HS-27A (cell line): ENCODE measurements around the gene EFR3B.
"Not testable (repeated sequence)": the region's sequence is repeated elsewhere in the genome, so short reads cannot be mapped to it uniquely, and the experiment has no call there.

Experiments used
- DNase-seq: peaks from one replicate; pipeline ENCODE4 v3.0.0-alpha.2; 2012; ENCODE audit warnings: low read depth, missing footprints

EFR3B gene

DNA sequence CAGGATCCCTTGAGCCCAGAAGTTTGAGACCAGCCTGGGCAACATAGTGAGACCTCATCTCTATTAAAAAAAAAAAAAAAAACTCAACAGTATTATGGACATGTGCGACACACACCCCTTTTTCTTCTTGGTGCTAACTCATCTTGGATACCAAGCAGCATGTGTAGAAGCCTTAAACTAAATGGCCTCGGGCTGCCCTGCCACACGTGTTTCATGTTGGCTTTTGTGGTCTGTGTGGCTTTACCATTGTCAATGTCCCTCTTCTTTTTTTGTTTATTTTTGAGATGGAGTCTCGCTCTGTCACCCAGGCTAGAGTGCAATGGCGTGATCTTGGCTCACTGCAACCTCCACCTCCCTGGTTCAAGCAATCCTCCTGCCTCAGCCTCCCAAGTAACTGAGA is 109.1 kb downstream of the EFR3B start:
- not testable (repeated sequence) for DNase-seq

DNA sequence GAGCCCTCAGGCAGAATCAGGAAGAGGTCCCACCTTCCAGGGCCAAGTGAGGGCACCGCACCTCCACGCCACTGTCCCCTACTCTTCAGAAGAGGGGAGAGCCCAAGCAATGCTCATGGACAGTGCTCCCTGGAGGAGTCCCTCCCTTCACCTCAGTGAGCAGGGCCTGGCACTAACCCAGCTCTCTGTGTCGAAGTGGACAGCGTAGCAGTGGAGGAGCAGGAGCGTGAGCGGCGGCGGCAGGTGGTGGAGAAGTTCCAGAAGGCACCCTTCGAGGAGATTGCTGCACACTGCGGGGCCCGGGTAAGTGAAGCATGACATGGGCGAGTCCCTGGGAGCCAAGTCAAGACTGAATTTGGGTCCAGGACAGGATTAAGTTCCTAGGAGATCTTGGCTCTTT is 109.8 kb downstream of the EFR3B start:
- DNase-seq = no peak

DNA sequence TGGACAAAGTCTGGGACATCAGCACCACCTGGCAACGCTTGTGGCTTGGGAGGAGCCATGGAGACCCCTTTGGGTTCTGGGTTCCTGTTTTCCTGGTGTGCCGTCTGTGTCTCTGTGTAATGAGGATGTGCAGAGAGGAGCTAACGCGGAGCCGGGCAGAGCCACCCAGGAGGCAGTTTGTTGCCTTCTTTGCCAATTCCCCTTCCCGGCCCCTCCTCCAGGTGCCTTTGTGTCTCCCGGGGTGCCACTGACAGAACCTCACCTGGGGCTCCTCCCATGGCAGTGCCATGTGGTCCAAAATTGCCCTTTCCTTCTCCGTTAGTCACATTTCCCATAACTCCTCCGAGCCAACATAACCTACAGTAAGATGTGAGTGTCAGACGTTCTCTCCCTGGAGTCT is 113.5 kb downstream of the EFR3B start:
- DNase-seq = no peak

DNA sequence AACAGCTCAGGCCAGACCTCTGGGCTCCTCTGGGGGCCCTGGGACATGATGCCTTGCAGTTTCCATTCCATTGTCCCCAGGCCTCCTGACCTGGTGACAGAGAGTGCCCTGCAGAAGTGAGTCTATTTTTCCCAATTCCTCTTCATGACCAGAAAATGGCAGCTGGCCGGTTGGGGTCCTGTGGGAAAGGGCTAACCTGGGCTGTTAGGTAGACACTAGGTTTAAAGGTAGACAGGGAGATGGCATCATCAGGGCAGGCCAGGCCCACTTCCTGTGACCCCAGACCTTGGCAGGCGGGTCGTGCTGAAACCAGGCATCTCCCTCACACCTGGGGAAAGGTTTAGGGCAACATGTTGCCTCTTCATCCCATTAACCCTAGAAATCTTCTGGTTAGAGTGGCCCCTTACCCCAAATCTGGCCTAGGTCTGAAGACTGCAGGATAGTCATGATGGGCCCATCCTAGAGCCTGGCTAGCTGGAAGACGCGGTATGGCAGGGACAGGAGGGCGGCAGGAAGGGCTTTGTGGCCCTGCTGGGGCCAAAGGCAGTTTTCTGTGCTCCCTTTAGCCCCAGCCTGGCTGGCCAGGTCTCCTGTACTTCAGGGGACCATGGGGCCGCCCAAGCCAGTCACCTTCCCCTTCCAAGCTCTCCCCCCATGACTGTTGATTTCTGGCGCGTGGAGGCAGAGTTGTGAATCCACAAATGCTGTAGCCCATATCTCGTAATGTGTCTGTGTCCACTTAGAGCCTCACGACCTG is 116.4 kb downstream of the EFR3B start:
- no peak for DNase-seq

DNA sequence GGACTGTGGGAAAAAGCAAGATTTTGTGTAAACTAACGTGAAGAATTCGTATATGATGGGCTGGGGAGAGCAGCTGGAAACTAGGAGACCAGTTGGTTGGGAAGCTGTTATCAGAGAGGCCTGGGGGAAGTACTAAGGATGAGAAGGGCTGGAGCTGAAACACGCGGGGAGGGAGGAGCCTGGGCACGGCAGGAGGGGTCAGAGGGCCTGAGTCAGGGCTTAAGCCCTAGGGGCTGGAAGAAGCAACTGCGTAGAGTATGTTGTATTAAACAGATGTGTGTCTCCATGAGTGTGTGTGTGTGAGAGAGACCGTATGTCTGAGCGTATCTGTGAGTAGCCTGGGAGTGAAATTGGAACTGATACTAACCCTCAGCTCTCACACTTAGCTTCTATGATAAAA is 118.1 kb downstream of the EFR3B start:
- DNase-seq = no peak

DNA sequence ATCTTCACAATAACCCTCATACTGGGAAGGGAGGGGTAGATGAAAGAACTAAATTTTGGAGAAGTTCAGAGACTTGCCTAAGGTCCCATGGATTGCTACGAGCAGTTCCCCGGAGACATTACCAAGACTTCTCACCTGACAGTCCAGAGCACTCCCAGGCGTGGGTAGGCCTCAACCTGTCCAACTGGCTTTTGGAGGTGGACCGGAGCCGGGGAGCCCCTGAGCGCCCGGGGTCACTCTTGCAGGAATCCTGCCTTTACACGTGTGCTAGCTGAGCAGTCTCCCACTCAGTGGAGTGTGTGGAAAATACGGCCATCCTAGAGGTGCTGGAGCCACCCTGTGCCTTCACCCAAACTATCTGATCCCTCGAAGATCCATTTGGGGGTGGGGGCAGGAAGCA is 118.5 kb downstream of the EFR3B start:
- no peak for DNase-seq

DNA sequence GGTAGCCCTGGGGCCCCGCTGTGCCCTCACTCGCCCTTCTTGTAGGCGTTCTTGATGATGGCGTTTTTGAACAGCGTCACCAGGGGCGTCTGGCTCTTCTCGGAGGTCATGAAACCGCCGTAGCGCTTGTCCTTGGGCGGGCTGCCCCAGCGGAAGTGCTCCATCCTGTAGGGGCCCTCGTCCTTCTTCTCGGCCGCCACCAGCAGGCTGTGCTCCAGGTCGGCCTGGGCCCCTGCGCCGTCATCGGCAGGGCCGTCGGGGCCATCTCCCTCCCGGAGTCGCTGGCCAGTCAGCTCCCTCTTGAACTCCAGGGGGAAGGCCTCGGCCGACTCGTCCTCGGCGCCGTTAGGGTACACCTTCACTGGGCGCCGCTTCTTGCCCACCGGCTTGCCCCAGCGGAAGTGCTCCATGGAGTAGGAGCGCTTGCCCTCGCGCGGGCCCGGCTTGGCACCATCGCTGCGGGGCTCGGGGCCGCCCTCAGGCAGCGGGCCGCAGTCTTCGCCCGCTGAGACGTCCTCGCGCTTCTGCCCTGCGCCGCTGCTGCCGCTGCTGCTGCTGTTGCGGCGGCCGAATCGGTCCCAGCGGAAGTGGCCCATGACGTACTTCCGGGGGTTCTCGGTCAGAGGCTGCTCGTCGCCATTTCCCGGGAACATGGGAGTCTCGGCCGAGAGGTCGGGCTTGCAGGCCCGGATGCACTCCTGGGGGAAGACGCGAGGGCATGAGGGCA is 119.3 kb downstream of the EFR3B start:
- DNase-seq = no peak

DNA sequence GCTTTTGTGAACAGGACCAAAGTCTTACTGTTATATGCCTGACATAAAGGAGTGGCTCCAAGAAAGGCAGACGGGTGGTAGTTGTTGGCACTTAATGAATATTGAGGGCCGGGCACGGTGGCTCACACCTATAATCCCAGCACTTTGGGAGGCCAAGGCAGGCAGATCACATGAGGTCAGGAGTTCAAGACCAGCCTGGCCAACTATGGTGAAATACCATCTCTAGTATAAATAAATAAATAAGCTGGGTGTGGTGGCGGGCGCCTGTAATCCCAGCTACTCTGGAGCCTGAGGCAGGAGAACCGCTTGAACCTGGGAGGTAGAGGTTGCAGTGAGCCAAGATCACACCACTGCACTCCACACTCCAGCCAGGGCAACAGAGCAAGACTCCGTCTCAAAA is 120.2 kb downstream of the EFR3B start:
- not testable (repeated sequence) for DNase-seq

DNA sequence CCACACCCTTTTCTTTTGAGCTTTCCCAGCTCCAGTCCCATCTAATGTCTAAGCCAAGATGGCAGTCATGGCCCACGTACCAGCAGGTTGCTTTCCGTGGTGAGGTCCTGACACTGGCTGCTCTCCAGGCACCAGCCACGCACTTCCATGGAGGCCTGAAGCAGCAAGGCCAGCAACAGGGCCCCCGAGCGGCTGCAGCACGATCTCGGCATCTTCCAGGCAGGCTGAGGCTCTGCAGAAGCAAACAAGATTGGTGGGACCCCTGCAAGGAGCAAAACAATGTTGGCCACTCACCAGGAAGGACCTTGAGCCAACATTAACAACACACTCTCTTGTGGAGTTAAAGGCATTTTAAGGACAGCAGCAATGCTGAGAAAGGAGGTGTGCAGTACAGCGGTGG is 122.7 kb downstream of the EFR3B start:
- DNase-seq = no peak

DNA sequence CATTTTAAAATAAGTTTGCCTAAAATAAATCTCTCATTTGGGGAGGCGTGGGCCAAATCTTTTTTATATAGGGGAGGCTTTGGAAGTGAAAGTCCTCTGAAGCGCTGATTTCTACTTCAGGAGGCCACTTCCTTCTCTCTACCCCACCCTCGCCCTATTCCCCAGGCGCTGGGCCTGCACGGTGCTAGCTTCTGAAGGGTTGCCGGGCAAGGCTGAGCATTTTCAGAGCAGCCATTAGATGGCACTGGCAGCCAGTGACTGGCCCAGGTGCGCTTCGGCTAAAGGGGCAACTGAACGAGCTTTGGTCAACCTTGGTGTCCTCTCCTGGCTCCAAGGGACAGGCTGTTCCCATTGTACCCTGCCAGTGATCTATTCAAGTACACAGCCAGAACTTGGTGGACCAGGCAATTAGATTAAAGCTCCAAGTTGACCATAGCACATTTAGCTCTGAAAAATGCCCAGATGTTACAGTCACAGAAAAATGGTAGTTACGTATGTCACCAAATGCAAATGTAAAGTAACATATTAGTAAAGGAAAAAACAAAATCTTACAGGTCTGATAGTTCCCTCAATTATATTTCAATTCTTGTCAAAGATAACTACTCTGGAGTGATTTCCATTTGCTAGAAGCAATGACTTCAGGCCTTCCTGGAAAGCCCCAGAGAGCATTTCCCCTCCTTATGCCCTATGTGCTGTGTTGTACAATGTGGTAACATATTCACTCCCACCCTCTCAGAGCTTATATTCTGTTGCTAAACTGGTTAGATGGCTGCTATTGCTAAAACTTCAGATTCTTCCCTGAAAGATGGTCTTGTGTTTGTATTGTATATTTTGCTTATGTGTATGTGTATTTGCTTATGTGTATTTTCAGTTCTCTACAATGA is 124.4 kb downstream of the EFR3B start:
- DNase-seq = no peak

DNA sequence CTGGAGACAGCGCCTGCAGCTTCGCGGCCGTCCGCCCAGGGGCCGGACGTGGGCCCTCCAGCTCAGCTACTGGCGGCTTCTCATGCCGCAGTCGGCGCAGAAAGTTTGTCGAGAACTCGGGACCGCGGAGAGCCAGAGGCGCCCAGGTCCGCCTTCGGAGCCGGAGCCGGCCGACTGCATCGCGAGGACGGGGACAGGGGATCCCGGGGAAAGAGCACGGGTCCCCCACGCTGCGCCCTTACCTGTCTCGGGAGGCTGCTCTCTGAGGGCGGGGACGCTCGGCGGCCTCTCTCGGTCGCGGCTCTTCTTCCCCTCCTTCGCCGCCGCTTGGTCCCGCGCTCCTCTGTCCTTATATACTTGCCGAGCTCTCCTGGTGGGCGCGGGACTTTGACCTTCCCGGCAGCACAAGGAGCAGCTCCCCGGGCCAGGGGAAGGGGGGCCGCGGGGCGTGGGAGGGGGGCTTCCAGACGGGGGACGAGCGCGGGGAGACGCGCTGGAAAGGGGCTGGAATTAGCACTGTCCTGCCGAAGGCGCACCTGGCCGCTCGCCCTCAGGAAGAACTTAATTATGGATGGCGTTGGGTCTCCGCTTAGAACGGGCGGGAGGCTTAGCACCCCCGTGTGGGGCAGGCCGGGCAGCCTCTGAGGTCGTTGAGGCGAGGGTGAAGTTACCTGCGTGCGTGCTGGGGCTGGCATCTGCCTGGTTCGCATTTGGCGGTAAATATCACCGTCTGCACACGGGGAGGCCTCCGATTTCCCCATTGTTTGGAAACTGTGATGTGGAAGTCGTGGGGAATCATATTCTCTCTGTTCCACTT is 126.6 kb downstream of the EFR3B start, which contains the start of gene POMC:
TSS of gene POMC (minus strand) at position 325 of the 817 bp plus-strand sequence. CDS start 3,808 bp downstream, outside the sequence.
- no peak for DNase-seq

DNA sequence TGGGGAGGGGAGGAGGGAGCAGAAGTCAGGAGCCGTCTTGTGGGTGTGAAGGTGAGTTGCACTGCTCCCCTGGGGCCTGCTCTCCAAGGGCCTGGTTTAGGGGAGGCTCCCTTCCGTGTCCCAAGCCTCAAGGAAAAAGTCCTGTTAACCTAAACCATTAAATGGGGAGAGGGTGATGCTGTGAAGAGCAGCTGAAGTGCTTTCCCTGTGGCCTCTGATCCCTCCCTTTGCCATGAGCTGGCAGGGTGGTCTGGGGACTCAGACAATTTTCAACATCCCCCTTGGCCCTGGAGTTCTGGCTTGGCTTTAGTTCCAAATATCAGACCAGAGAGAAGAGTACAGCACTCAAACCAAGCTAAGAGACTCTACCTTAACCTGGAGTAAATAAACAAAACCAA is 127.2 kb downstream of the EFR3B start:
- no peak for DNase-seq

DNA sequence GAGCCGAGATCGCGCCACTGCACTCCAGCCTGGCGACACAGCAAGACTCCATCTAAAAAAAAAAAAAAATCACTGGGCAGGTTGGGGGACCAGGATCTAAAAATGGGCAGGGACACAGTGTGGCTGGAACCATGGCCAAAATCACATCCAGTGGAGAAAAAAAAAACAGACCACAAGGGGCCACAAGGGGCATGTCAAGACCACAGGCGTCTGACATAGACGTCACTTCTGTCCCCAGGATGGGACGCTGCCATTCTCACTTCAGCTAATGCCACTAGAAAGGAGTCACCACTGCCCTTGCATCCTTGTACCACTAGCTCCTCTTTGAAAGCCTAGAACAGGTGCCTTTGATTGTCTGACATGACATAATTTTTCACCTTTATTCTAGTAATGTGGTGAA is 129.0 kb downstream of the EFR3B start:
- no peak for DNase-seq

DNA sequence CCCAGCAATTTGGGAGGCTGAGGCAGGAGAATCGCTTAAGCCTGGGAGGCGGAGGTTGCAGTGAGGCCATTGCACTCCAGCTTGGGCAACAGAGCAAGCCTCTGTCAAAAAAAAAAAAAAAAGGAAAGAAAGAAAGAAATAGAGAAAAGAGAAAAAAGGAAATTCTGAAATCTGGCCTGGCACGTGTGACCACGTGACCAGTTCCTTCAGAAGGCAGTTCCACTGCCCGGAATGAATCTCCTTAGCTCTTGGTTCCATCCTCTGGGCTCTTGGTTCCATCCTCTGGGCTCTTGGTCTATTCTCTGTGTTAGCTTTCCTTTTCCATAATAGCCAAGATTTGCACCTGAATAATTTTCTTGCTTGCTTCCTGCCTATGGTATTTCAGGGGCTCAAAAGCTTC is 131.8 kb downstream of the EFR3B start:
- DNase-seq = no peak

DNA sequence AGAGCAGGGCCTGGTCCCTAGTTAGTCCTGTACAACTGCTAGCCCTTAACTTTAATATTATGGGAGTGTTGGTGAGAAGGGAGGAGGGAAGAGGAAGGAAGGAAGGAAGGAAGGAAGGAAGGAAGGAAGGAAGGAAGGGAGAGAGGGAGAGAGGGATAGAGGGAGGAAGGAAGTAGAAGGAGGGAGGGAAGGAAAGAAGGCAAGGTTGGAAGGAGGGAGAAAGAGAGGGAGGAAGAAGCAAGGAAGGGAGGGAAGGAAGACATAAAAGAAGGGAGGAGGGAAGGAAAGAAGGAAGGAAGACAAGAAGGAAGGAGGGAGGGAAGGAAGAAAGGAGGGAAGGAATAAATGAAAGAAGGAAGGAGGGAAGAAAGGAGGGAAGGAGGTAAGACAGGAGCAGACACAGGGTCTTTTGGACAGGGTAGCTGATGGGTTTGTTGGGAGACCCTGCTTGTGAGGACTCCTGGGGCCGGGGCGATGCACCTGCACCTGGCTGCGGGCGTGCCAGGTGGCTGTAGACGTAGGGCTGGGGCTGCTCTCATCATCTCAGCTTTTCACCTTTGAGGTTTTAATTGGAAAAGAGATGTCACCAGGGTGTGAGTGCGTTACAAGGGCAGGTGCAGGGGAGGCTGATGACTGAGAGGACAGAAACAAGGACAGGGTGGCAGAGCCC is 132.5 kb downstream of the EFR3B start:
- DNase-seq = no peak

DNA sequence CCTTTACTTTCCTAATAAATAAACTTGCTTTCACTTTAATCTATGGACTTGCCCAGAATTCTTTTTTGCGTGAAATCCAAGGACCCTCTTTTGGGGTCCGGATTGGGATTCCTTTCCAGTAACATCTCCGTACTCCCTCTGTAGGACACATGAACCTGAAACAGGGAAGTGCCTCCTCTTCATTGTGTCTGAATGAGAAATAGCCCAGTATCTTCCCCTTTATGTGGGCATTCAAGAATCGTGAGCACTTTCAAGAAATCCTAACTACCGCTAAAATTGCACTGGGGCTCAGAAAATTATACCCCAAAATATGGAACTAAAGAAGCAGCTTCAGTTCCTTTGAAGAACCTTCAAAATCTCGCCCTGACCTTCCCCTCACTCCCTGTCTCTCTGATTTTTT is 134.3 kb downstream of the EFR3B start:
- DNase-seq = no peak

DNA sequence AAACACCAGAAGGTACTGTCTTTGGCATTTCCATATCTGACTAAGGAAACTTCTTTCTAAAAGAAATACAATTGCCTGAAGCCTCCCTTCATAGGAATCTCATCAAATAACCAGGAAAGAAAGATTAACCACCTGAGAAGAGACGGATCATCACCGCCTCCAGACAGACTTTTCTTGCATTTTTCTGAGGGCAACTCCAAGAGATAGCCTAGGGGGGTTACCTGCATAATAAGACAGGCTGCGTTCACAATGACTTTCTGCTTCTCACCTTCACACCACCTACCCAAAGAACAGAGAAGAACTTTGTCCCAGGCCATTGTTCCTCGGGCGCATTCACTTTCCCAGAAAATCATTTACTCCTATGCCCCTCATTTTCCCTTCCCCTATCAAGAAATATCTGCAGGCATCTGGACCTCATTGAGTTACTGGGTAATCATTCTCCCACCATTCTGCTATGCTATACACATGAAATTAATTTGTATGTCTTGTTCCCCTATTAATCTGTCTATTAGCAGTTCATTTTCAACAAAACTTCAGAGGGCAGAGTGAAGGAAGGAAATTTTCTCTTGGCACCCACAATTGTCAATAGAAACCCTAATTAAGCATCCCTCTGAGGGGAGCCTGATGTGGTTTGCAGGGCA is 134.8 kb downstream of the EFR3B start:
- no peak for DNase-seq

DNA sequence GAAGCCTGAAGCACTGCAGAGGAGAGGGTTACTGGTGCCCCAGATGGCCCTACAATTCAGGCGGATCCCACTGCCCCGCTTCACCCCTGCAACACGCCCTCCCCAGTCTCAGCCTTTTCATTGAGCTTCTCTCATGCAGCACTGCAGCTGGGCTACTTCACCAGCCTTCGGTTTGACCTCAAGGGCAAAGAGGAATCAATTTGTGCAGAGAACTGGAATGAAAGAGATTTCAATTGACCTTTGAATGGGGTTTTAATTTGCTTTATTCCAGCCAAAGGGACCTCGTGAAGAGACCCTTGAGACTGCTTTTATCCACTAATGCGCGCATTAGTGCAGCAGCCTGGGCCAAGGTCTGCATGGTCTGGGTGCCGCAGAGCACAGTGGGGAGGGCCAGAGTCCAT is 135.3 kb downstream of the EFR3B start:
- DNase-seq = no peak

DNA sequence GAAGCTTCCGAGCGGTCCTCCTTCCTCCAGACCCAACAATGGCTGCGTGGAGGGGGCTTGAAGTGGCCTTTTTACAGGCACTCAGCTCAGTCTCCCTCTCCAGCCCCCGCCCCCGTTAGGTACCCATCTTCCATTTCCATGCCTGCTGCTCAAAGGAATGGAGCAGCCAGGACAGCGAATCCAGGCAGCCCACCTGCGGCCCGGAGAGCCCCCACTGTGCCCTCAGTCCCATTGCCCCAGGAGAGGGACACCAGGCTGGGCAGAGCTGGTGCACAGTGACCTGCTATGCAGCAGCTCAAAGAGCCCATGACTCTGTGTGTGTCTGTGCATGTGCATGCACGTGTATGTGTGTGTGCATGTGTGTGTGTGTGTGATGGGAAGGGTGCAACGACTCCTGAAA is 137.1 kb downstream of the EFR3B start:
- DNase-seq = no peak

DNA sequence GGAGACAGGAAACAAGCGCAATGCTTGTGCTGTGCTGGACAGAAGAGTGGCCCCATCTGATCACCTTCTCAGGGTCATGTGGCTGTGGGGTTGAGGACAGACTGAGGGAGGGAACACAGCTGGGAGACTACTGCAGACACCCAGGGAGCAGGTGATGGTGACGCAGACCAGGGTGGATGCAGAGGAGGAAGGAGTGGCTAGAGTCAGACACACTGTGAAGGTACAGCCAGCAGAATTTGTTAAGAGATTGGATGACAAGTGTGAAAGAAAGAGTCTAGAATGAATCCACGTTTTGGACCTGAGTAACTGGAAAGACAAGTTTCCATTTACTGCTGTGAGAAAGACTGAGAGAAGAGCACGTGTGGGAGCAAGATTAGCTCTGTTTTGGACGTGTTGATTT is 142.4 kb downstream of the EFR3B start:
- no peak for DNase-seq
